Prostate gland (tissue), 2 donors: ENCODE data around the gene CARD9. TPM values are rescaled to one million over a fixed set of nuclear protein-coding genes. Genes with fewer than 3 reads are reported as not detected.

Source experiments
- DNase-seq: peaks from one replicate; pipeline ENCODE4 v3.0.0-alpha.2; 2019; ENCODE audit warnings: low spot score
- H3K27ac ChIP-seq, 2 donors: fragments of 200-600 bp; sonication (generic); 2 replicates each; pipeline ENCODE4 v1.5.1; 2017 to 2019
- H3K27me3 ChIP-seq: fragments of 200-600 bp; sonication (generic); replicated peaks from 2 replicates; pipeline ENCODE4 v1.5.1; 2019; ENCODE audit not compliant: insufficient read depth
- H3K36me3 ChIP-seq, 2 donors: fragments of 200-600 bp; sonication (generic); 1 replicate in 1 of 2; 2 replicates in 1 of 2; pipeline versions ENCODE4 v1.5.1 to v1.8.1; 2017 to 2019
- H3K4me1 ChIP-seq: fragments of 200-600 bp; sonication (generic); replicated peaks from 2 replicates; pipeline ENCODE4 v1.5.1; 2019
- H3K4me3 ChIP-seq, 2 donors: fragments of 200-600 bp; sonication (generic); 2 replicates each; pipeline ENCODE4 v1.5.1; 2017 to 2019
- H3K9me3 ChIP-seq: fragments of 200-600 bp; sonication (generic); 2 replicates; pipeline ENCODE4 v1.5.1; 2017
- POLR2A ChIP-seq: fragments of 450-650 bp; IDR thresholded peaks from one replicate; pipeline ENCODE4 v1.6.1; 2016; ENCODE audit warnings: antibody characterized with exemption, mild to moderate bottlenecking
- POLR2AphosphoS5 ChIP-seq: sonication (generic); formaldehyde crosslinking; IDR thresholded peaks from one replicate; pipeline ENCODE4 v1.6.1; 2017; ENCODE audit warnings: antibody characterized with exemption
- WGBS: methylation state at CpG from one replicate; pipeline ENCODE4 v1.1.5; 2018; 5-methylcytosine and 5-hydroxymethylcytosine counted together
- intact Hi-C: fragments of 100-400 bp; cut with DNase I; formaldehyde crosslinking; loops from one replicate; pipeline ENCODE4 v1.14.2; 2022
- total RNA-seq, 2 donors: library from RNA; depleted of rRNA; stranded (reverse); fragments of >200 nt; gene quantifications; one replicate each; pipeline ENCODE4 v1.1.0, GENCODE V29; 2016
- TF ChIP-seq, protein P1 (sequence below), 4 experiments: fragments of 200-600 bp in 2 of 4; fragments of 450-650 bp in 2 of 4; sonication (generic) in 2 of 4; IDR thresholded peaks; 1 replicate in 3 of 4; 2 replicates in 1 of 4; pipeline ENCODE4 v1.5.1; 2016 to 2019; ENCODE audit warnings: antibody characterized with exemption in 4 of 4, mild to moderate bottlenecking in 2 of 4, moderate library complexity in 2 of 4

The CARD9 gene
- total RNA-seq, 2 donors from 2014 or later, result 1.5 to 3.4 TPM

DNA sequence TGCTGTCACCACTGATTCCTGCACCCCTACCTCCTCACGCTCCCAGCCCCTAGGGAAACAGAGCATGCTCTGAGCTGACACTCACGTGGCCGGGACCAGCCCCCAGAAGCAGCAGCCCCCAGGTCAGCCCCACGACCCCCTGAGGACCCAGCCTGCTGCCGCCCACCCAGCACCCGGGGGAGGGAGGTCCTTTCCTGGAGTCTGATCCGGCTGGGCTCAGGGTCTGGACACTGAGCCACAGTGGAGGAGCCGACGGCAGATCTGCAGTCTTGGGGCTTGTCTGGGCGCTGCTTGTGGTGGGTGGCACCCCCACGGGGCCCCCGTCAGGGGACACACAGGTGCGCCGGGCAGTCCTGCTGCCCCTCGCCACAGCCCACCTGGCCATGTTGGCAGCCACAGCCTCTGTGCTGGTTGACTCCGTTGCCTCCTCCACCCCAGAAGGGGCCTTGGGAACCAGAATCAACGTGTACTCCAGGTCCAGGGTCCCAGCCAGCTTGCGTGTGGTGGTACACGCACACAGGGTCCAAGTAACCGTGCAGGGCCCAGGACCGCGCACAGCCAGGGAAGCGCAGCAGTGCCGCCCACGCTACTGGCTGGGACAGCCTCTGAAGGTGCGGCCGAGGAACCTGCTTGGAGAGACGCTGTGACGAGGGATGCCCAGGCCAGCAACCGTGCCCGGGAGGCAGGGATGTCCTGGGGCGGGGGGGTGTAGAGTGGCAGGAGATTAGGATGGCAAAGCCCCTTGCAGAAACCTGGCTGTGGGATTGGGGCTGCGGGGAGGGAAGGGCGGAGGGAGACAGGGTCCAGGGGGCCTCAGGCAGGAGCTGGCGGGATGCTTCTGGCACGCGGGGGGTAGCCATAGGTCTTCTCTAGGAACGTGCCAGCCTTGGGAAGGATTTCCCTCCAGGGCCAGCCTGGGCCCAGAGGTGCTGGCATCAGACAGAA, 13.4 kb downstream of the CARD9 start:
- peak overlapping the region in 1 of 2 donors; percentile 22 for H3K27ac ChIP-seq

GRCh38 chr9:136358888-136359287, 14.6 kb downstream of the CARD9 start:
- Histone ChIP-seq H3K4me3 (no peak overlapping the region), H3K27me3 (no peaks in the 10 kb centered on the region), H3K27ac (no peak overlapping the region), H3K9me3 (no peaks in the 10 kb centered on the region), H3K36me3 (no peaks in the 10 kb centered on the region), H3K4me1 (no peaks in the 10 kb centered on the region)
- WGBS, result 65% methylated on average over 2 of the region's 2 CpGs
- DNase-seq, result no peak
- TF ChIP-seq, protein P1, sequence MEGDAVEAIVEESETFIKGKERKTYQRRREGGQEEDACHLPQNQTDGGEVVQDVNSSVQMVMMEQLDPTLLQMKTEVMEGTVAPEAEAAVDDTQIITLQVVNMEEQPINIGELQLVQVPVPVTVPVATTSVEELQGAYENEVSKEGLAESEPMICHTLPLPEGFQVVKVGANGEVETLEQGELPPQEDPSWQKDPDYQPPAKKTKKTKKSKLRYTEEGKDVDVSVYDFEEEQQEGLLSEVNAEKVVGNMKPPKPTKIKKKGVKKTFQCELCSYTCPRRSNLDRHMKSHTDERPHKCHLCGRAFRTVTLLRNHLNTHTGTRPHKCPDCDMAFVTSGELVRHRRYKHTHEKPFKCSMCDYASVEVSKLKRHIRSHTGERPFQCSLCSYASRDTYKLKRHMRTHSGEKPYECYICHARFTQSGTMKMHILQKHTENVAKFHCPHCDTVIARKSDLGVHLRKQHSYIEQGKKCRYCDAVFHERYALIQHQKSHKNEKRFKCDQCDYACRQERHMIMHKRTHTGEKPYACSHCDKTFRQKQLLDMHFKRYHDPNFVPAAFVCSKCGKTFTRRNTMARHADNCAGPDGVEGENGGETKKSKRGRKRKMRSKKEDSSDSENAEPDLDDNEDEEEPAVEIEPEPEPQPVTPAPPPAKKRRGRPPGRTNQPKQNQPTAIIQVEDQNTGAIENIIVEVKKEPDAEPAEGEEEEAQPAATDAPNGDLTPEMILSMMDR (IDR thresholded peaks at IDR 0.05), result no peak
- TF ChIP-seq POLR2AphosphoS5 (no peak), POLR2A (no peak)
- intact Hi-C loops, result no loop called here

More for the DNA sequence above, 13.4 kb downstream of the CARD9 start:
- no peak for DNase-seq
- Histone ChIP-seq H3K27me3 (no peaks in the 10 kb centered on the region), H3K4me3 (no peak overlapping the region), H3K4me1 (no peaks in the 10 kb centered on the region), H3K36me3 (no peaks in the 10 kb centered on the region), H3K9me3 (no peaks in the 10 kb centered on the region)
- TF ChIP-seq POLR2A (no peak), POLR2AphosphoS5 (no peak)
- TF ChIP-seq, protein P1 (IDR thresholded peaks at IDR 0.05), result no peak
- 74% methylated on average over 34 of the region's 38 CpGs for WGBS
- intact Hi-C loops, result no loop called here

- Histone ChIP-seq H3K9me3 (no peaks in the 10 kb centered on the region), H3K27ac (no peak overlapping the region), H3K27me3 (no peaks in the 10 kb centered on the region), H3K4me3 (no peak overlapping the region), H3K4me1 (no peaks in the 10 kb centered on the region), H3K36me3 (no peaks in the 10 kb centered on the region)
- intact Hi-C loops, result no loop called here
- no peak for DNase-seq
- TF ChIP-seq, protein P1 (IDR thresholded peaks at IDR 0.05), result no peak
- no peak for TF ChIP-seq POLR2A
- no peak for TF ChIP-seq POLR2AphosphoS5
- WGBS, result 90% methylated on average over 23 of the region's 29 CpGs
Measured at GRCh38 chr9:136358016-136358415, 15.5 kb downstream of the CARD9 start.

DNA sequence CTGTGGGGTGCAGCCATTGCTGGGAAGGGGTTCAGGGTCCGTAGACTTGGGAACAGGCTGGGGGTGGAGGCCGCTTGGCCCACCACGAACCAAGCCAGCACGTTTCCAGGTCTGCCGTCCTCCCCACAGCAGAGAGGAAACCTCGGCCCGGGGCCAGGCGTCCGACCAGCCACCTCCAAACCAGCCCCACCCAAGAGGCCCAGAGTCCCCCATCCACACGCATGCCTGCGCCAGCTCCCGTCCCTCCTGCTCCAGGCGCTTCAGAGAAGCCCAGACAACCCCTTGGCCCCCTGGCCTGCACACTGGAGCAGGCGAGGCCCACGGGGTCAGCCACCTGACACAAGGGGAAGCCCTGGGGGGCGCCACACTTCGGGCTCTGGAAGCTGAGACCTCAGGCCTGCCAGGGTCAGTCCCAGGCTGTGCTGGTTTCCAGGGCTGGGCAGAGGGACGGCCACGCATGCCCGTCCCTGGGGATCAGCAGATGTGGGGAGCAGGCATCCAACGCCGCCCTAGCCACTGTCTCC, 16.2 kb downstream of the CARD9 start:
- no peak overlapping the region for H3K27ac ChIP-seq
- no peak overlapping the region for H3K4me3 ChIP-seq
- no peaks in the 10 kb centered on the region for H3K9me3 ChIP-seq
- no peaks in the 10 kb centered on the region for H3K4me1 ChIP-seq
- intact Hi-C loops, result no loop called here
- H3K36me3 ChIP-seq, result no peaks in the 10 kb centered on the region
- H3K27me3 ChIP-seq, result no peaks in the 10 kb centered on the region
- WGBS, result 76% methylated on average over 20 of the region's 22 CpGs
- TF ChIP-seq POLR2A (no peak), POLR2AphosphoS5 (no peak)
- TF ChIP-seq, protein P1 (IDR thresholded peaks at IDR 0.05), result no peak
- DNase-seq, result no peak
